CD4-positive, alpha-beta memory T cell (primary cell): ENCODE results near the gene KLHL40. TPM values are rescaled to one million over a fixed set of nuclear protein-coding genes. Genes with fewer than 3 reads are reported as not detected.

ENCODE experiments used
- CTCF ChIA-PET: fragments of 350-600 bp; sonication (Branson Sonifier 250); formaldehyde crosslinking; loops from one replicate; lab custom pipeline; 2021; ENCODE audit warnings: inconsistent platforms; ENCODE audit not compliant: partially characterized antibody; lab: Charles Lee
- POLR2A ChIA-PET: fragments of 350-600 bp; sonication (Branson Sonifier 250); formaldehyde crosslinking; loops from one replicate; lab custom pipeline; 2021; ENCODE audit not compliant: partially characterized antibody; lab: Charles Lee
- DNase-seq, 5 donors: peaks; one replicate each; pipeline versions ENCODE4 v3.0.0 to v3.0.0-alpha.2; 2020 to 2022; ENCODE audit warnings: mixed read lengths in 1 of 5
- H3K27ac ChIP-seq: one replicate; pipeline ENCODE4 v1.7.0; 2013; ENCODE audit warnings: low read depth, low read length
- H3K27me3 ChIP-seq: 2 replicates; pipeline ENCODE4 v1.7.0; 2013; ENCODE audit warnings: mild to moderate bottlenecking, low read length, moderate library complexity; ENCODE audit not compliant: insufficient read depth
- H3K36me3 ChIP-seq: 2 replicates; pipeline ENCODE4 v1.7.0; 2013; ENCODE audit warnings: mild to moderate bottlenecking, low read length, moderate library complexity; ENCODE audit not compliant: insufficient read depth
- H3K4me1 ChIP-seq: 2 replicates; pipeline ENCODE4 v1.7.0; 2013; ENCODE audit warnings: mild to moderate bottlenecking, low read length, moderate library complexity; ENCODE audit not compliant: insufficient read depth
- H3K4me3 ChIP-seq, 2 donors: one replicate each; pipeline ENCODE4 v1.7.0; 2013; ENCODE audit warnings: low read length in 2 of 2, mild to moderate bottlenecking in 1 of 2
- H3K9me3 ChIP-seq, 2 donors: one replicate each; pipeline ENCODE4 v1.7.0; 2013; ENCODE audit warnings: low read length in 2 of 2, control low read depth in 1 of 2; ENCODE audit not compliant: control insufficient read depth in 1 of 2
- H3K27ac Mint-ChIP-seq, 7 donors: one replicate each; pipeline ENCODE4 v1.8.0; 2020 to 2021; ENCODE audit warnings: mixed read lengths in 7 of 7, mild to moderate bottlenecking in 6 of 7, inconsistent platforms in 3 of 7, moderate library complexity in 3 of 7
- H3K27me3 Mint-ChIP-seq, 2 donors: one replicate each; pipeline ENCODE4 v1.8.0; 2020 to 2021; ENCODE audit warnings: mixed read lengths in 2 of 2
- H3K36me3 Mint-ChIP-seq, 2 donors: one replicate each; pipeline ENCODE4 v1.8.0; 2020 to 2021; ENCODE audit warnings: mixed read lengths in 2 of 2, inconsistent platforms in 1 of 2, mild to moderate bottlenecking in 1 of 2
- H3K4me1 Mint-ChIP-seq, 4 donors: one replicate each; pipeline ENCODE4 v1.8.0; 2020 to 2021; ENCODE audit warnings: mixed read lengths in 4 of 4, mild to moderate bottlenecking in 1 of 4
- H3K4me3 Mint-ChIP-seq, 8 donors: one replicate each; pipeline ENCODE4 v1.8.0; 2020 to 2021; ENCODE audit warnings: mixed read lengths in 8 of 8, mild to moderate bottlenecking in 7 of 8, moderate library complexity in 6 of 8, inconsistent platforms in 3 of 8
- H3K9me3 Mint-ChIP-seq, 8 donors: one replicate each; pipeline ENCODE4 v1.8.0; 2020 to 2021; ENCODE audit warnings: mixed read lengths in 8 of 8, mild to moderate bottlenecking in 5 of 8, inconsistent platforms in 3 of 8, moderate library complexity in 1 of 8
- intact Hi-C: fragments of 100-400 bp; cut with micrococcal nuclease; formaldehyde crosslinking; loops from one replicate; pipeline ENCODE4 v1.15.1; 2023
- polyA plus RNA-seq, 2 donors: library from polyadenylated mRNA; unstranded; fragments of 300-500 nt; fragmentation: Illumina TruSeq; gene quantifications; one replicate each; pipeline ENCODE4 v1.2.3, GENCODE V29; 2021
- total RNA-seq, 2 experiments: library from RNA; stranded (reverse); gene quantifications; one replicate each; pipeline ENCODE4 v1.2.3, GENCODE V29; 2021

KLHL40 gene
- total and polyA plus RNA-seq, 4 experiments from 2014 or later: not detected

DNA sequence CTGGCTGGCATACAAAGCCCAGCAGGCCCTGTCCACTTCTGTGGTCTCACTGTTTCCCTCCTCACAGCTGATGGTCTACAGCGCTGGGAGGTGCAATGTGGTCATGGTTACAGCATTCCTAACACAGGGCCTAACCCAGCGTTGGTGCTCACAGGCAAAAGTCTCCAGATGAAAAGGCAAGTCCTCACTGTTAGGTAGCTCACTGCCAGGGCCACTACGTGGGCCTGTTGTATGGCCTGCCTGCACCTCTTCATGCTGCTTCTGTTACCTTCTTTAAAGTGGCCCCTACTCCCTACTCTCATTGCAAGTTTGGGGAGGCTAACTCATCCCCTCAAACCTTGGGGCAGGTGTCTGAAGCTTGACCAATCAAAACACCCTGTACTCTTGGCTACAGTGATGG, 56.5 kb downstream of the KLHL40 start:
- peaks cover 5% of the 10 kb centered on the region for H3K4me1 ChIP-seq
- no peak overlapping the region for H3K27ac ChIP-seq
- no peak overlapping the region for H3K4me3 Mint-ChIP-seq
- no peak for DNase-seq
- H3K4me3 ChIP-seq: no peak overlapping the region
- no peak overlapping the region for H3K27ac Mint-ChIP-seq
- H3K4me1 Mint-ChIP-seq: peaks cover 2 to 18% (median 10%) of the 10 kb centered on the region in 4 donors
- no peaks in the 10 kb centered on the region for H3K36me3 Mint-ChIP-seq
- H3K27me3 Mint-ChIP-seq: no peaks in the 10 kb centered on the region
- no peaks in the 10 kb centered on the region for H3K36me3 ChIP-seq
- no peaks in the 10 kb centered on the region for H3K9me3 ChIP-seq
- no peaks in the 10 kb centered on the region for H3K27me3 ChIP-seq
- ChIA-PET CTCF (interaction anchor here (0.7 to 8.9 kb wide), 5 partner anchors 15 to 208 kb away, joined by 3 to 76 read pairs (median 6); partner anchors contain the start of gene SEC22C), POLR2A (no interaction called here)
- intact Hi-C loops: loop anchor here (10.0 kb wide), 1 partner anchor 87 kb away; the partner anchor contains the start of gene ZBTB47
- H3K9me3 Mint-ChIP-seq: no peaks in the 10 kb centered on the region

Other genes with a start within 250 kb of the KLHL40 start
- gene VIPR1, start 182.9 kb upstream of the KLHL40 start, total RNA-seq: 100 to 1,000 TPM in 1 of 2 experiments, 10 to 100 TPM in 1; 93.6 to 104 TPM
- gene VIPR1, start 182.9 kb upstream of the KLHL40 start, polyA plus RNA-seq: 10 to 100 TPM; 23.1 to 30.4 TPM
- gene SEC22C, start 103.6 kb upstream of the KLHL40 start, total RNA-seq: 10 to 100 TPM; 55.8 to 56.6 TPM
- gene SEC22C, start 103.6 kb upstream of the KLHL40 start, polyA plus RNA-seq: 10 to 100 TPM; 53.1 to 70.3 TPM
- gene SS18L2, start 94.7 kb upstream of the KLHL40 start, total RNA-seq: 10 to 100 TPM; 51.0 to 61.9 TPM
- gene SS18L2, start 94.7 kb upstream of the KLHL40 start, polyA plus RNA-seq: 100 to 1,000 TPM; 150 to 159 TPM
- 100 to 1,000 TPM; 256 to 269 TPM for gene NKTR, start 84.9 kb upstream of the KLHL40 start, total RNA-seq
- 10 to 100 TPM in 1 of 2 donors, 1 to 10 TPM in 1; 8.9 to 23.2 TPM for gene NKTR, start 84.9 kb upstream of the KLHL40 start, polyA plus RNA-seq
- 1 to 10 TPM; 1.4 to 1.8 TPM for gene ZBTB47, start 31.8 kb upstream of the KLHL40 start, total RNA-seq
- gene ZBTB47, start 31.8 kb upstream of the KLHL40 start, polyA plus RNA-seq: not detected
- not detected for gene HHATL, start 17.3 kb downstream of the KLHL40 start, total RNA-seq
- not detected for gene HHATL, start 17.3 kb downstream of the KLHL40 start, polyA plus RNA-seq
- under 1 TPM; 0.72 to 0.96 TPM for gene CCDC13, start 87.7 kb downstream of the KLHL40 start, total RNA-seq
- under 1 TPM; 0.15 to 0.25 TPM for gene CCDC13, start 87.7 kb downstream of the KLHL40 start, polyA plus RNA-seq
- gene HIGD1A, start 119.0 kb downstream of the KLHL40 start, total RNA-seq: 10 to 100 TPM; 24.3 to 26.7 TPM
- 100 to 1,000 TPM in 1 of 2 donors, 10 to 100 TPM in 1; 91.3 to 157 TPM for gene HIGD1A, start 119.0 kb downstream of the KLHL40 start, polyA plus RNA-seq
- gene ACKR2, start 123.9 kb downstream of the KLHL40 start, total RNA-seq: under 1 TPM; 0.28 to 0.49 TPM
- not detected for gene ACKR2, start 123.9 kb downstream of the KLHL40 start, polyA plus RNA-seq
- gene CYP8B1, start 190.3 kb downstream of the KLHL40 start, total RNA-seq: not detected
- not detected for gene CYP8B1, start 190.3 kb downstream of the KLHL40 start, polyA plus RNA-seq
- 1 to 10 TPM; 2.1 to 2.7 TPM for gene ZNF662, start 220.6 kb downstream of the KLHL40 start, total RNA-seq
- gene ZNF662, start 220.6 kb downstream of the KLHL40 start, polyA plus RNA-seq: under 1 TPM in 1 of 2 donors, not detected in 1; 0.07 TPM